Testis (tissue), 3 donors: ENCODE measurements around the gene EHD4. TPM values are rescaled to one million over a fixed set of nuclear protein-coding genes. Genes with fewer than 3 reads are reported as not detected.
A peak's percentile ranks its signal among the peaks of the same experiment; 100 is the strongest.

ENCODE experiments used
- DNase-seq: peaks from one replicate; pipeline ENCODE4 v3.0.0-alpha.2; 2019
- H3K27ac ChIP-seq, 2 donors: fragments of 200-600 bp; sonication (generic); one replicate each; pipeline ENCODE4 v1.5.1; 2019
- H3K27me3 ChIP-seq: fragments of 200-600 bp; sonication (generic); one replicate; pipeline ENCODE4 v1.5.1; 2019
- H3K36me3 ChIP-seq: fragments of 200-600 bp; sonication (generic); one replicate; pipeline ENCODE4 v1.5.1; 2017; ENCODE audit warnings: low read depth; ENCODE audit errors: missing control alignments
- H3K4me1 ChIP-seq: fragments of 200-600 bp; sonication (generic); one replicate; pipeline ENCODE4 v1.5.1; 2019
- H3K4me3 ChIP-seq, 2 donors: fragments of 200-600 bp; sonication (generic); one replicate each; pipeline ENCODE4 v1.5.1; 2017 to 2019
- H3K9me3 ChIP-seq: fragments of 200-600 bp; sonication (generic); one replicate; pipeline ENCODE4 v1.5.1; 2017
- CTCF ChIP-seq, 3 experiments: fragments of 450-650 bp in 2 of 3; fragments of 200-600 bp in 1 of 3; sonication (generic) in 1 of 3; IDR thresholded peaks; one replicate each; pipeline ENCODE4 v1.5.1; 2016 to 2019; ENCODE audit warnings: antibody characterized with exemption in 3 of 3, mild to moderate bottlenecking in 2 of 3, moderate library complexity in 1 of 3
- POLR2A ChIP-seq: fragments of 450-650 bp; IDR thresholded peaks from one replicate; pipeline ENCODE4 v1.6.1; 2017; ENCODE audit warnings: antibody characterized with exemption, mild to moderate bottlenecking, moderate library complexity
- WGBS, 2 donors: methylation state at CpG; one replicate each; pipeline ENCODE4 v1.1.5; 2018; 5-methylcytosine and 5-hydroxymethylcytosine counted together
- intact Hi-C: fragments of 100-400 bp; cut with DNase I; formaldehyde crosslinking; loops from one replicate; pipeline ENCODE4 v1.15.1; 2023; ENCODE audit warnings: low total_unique reads
- polyA plus RNA-seq: library from polyadenylated mRNA; stranded (reverse); fragments of 350-450 nt; fragmentation: Illumina TruSeq; extraction: RNeasy Lipid Tissue Mini Kit (QIAGEN cat#74804); gene quantifications from one replicate; pipeline ENCODE4 v1.2.3, GENCODE V29; 2014; ENCODE audit warnings: low read depth, low replicate concordance; ENCODE audit not compliant: insufficient read depth
- total RNA-seq, 2 donors: library from RNA; depleted of rRNA; stranded (reverse); fragments of >200 nt; gene quantifications; one replicate each; pipeline ENCODE4 v1.2.3, GENCODE V29; 2016

EHD4 gene
- total and polyA plus RNA-seq, 3 donors from 2014 or later, result 8.0 to 10.2 (median 9.4) TPM

DNA sequence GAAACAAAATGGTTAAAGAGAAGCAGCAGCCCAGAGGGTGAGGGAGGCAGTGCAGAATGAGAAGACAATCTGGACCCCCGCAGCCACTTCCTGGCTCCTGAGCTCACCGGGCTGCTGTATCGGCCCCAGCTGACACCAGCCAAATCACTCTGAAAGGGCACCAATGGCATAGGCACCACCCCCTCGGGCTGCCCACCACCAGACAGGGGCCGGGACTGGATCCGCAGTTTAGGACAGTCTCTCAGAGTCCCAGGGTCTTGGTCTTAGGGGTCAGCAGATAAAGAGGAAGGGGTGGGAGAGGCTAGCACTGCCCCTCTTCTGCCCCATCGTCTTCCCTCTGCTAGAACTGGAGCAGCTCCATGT lies 17.9 kb upstream of the EHD4 start:
- H3K4me1 ChIP-seq, result no peaks in the 10 kb centered on the region
- intact Hi-C loops, result loop anchor here (5.0 kb wide), 1 partner anchor 67 kb away; no protein-coding TSS in a partner anchor
- WGBS, 2 donors, result 70 to 76% methylated on average over 5 to 7 of the region's 7 CpGs

DNA sequence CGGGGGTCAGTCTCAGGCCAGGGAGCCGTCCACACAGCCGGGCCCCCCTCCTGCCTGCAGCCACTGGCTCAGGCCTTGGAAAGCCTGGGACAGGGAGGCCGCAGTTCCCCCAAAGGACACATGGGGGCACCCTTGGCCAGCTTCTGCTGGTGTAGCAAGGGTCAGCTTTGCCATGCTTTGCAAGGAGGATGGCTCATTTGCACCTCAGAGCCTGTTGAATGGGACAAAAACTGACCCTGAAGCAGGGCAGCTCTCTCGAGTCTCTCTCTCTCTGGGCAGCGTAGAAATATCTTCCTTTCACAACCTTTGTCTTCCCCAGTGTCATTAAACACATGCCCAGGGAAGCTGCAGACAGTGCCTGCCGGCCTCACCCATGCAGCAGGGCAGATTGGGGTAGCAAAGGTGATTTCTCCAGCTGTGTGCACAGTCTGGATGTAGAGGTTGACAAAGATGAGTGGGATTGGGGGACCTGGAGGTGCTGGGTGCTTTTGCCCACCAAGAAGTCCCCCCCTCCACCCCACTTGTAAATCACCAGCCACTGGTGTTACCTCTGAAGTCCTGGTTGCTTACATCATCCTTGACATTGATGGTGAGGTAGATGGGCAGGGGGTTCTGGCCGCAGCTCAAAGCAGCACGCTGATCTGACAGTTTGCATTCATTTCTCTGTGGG lies 17.4 kb upstream of the EHD4 start:
- Histone ChIP-seq H3K27me3 (no peaks in the 10 kb centered on the region), H3K27ac (no peak overlapping the region), H3K9me3 (no peaks in the 10 kb centered on the region), H3K36me3 (no peaks in the 10 kb centered on the region), H3K4me3 (no peak overlapping the region), H3K4me1 (no peaks in the 10 kb centered on the region)
- DNase-seq, result peak; percentile 90
- peak; percentile 81 to 97 (median 91) for TF ChIP-seq CTCF (IDR thresholded peaks at IDR 0.05)
- no peak for TF ChIP-seq POLR2A
- WGBS, 2 donors, result 33 to 47% methylated on average over 6 to 9 of the region's 9 CpGs
- intact Hi-C loops, result loop anchor here (5.0 kb wide), 1 partner anchor 68 kb away; no protein-coding TSS in a partner anchor

More for the DNA sequence above, 17.9 kb upstream of the EHD4 start:
- no peaks in the 10 kb centered on the region for H3K36me3 ChIP-seq
- H3K27ac ChIP-seq, result no peak overlapping the region
- no peaks in the 10 kb centered on the region for H3K9me3 ChIP-seq
- no peaks in the 10 kb centered on the region for H3K27me3 ChIP-seq
- TF ChIP-seq POLR2A (no peak), CTCF (IDR thresholded peaks at IDR 0.05) (no peak)
- no peak for DNase-seq
- H3K4me3 ChIP-seq, result no peak overlapping the region

DNA sequence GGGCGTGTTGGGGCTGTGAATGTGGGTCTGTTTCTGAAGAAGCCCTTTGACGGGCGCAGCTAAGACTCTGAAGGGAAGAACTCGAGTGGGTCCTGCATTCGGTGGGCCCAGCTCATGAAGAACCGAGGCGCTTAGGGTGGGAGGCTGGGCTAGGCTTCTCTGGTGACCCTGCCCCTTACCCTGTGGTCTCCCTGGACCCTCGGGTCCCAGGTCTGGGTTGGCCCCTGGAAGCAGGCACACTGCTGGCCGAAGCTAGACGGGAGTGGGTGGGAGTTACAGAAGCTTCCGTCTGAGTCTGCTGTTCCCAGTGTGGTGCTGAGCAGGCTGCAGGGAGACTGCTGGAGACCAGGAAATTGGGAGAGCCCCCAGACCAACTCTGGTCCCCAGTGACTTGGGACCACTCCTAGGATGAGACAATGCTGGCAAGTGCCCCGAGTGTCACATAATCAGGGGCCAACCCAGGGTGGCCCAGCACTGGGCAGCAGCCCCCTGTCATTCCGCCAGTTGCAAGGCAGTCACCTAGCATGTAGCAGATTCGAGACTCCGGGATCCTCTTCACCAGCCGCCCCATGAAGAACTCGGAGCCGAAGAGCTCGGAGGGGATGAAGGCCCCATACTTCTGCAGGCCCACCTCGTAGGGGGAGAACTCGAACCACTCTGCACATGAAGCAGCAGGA lies 16.7 kb upstream of the EHD4 start:
- no peak overlapping the region for H3K27ac ChIP-seq
- intact Hi-C loops, result no loop called here
- WGBS, 2 donors, result 68 to 78% methylated on average over 8 to 21 of the region's 21 CpGs
- no peaks in the 10 kb centered on the region for H3K36me3 ChIP-seq
- H3K4me3 ChIP-seq, result no peak overlapping the region
- no peak for DNase-seq
- H3K9me3 ChIP-seq, result no peaks in the 10 kb centered on the region
- no peaks in the 10 kb centered on the region for H3K27me3 ChIP-seq
- no peaks in the 10 kb centered on the region for H3K4me1 ChIP-seq
- TF ChIP-seq CTCF (IDR thresholded peaks at IDR 0.05), result no peak
- no peak for TF ChIP-seq POLR2A

- intact Hi-C loops, result no loop called here
- DNase-seq, result no peak
- WGBS, 2 donors, result 92% methylated on average over 10 of the region's 11 CpGs; no CpG with 5 or more reads in 1 of the 2 donors
- no peak overlapping the region for H3K27ac ChIP-seq
- no peak overlapping the region for H3K4me3 ChIP-seq
- no peaks in the 10 kb centered on the region for H3K9me3 ChIP-seq
- TF ChIP-seq POLR2A (no peak), CTCF (IDR thresholded peaks at IDR 0.05) (no peak)
- no peaks in the 10 kb centered on the region for H3K36me3 ChIP-seq
- H3K27me3 ChIP-seq, result no peaks in the 10 kb centered on the region
- H3K4me1 ChIP-seq, result no peaks in the 10 kb centered on the region
Observed at GRCh38 chr15:41987925-41988275, 15.5 kb upstream of the EHD4 start.
